HG03039 (cell line): ENCODE data around the gene BPTF.
"Not testable (repeated sequence)": the region's sequence is repeated elsewhere in the genome, so short reads cannot be mapped to it uniquely, and the experiment has no call there.

Source experiments
- ATAC-seq: cut with Tn5 transposase; IDR thresholded peaks from one replicate; pipeline ENCODE4 v1.9.1; 2021; ENCODE audit warnings: mild to moderate bottlenecking, moderate library complexity; ENCODE audit not compliant: unreplicated experiment

Gene BPTF

GRCh38 chr17:67833946-67834631, 8.8 kb downstream of the BPTF start:
- no peak for ATAC-seq

GRCh38 chr17:67834634-67835033, 9.3 kb downstream of the BPTF start:
- ATAC-seq = no peak

- no peak for ATAC-seq
Observed at GRCh38 chr17:67836205-67836987, 11.1 kb downstream of the BPTF start.

GRCh38 chr17:67837965-67838364, 12.7 kb downstream of the BPTF start:
- no peak for ATAC-seq

- no peak for ATAC-seq
Observed at GRCh38 chr17:67838538-67838937, 13.2 kb downstream of the BPTF start.

- ATAC-seq = no peak
Observed at GRCh38 chr17:67841992-67842391, 16.7 kb downstream of the BPTF start.

- no peak for ATAC-seq
Observed at GRCh38 chr17:67842648-67843047, 17.3 kb downstream of the BPTF start.

DNA sequence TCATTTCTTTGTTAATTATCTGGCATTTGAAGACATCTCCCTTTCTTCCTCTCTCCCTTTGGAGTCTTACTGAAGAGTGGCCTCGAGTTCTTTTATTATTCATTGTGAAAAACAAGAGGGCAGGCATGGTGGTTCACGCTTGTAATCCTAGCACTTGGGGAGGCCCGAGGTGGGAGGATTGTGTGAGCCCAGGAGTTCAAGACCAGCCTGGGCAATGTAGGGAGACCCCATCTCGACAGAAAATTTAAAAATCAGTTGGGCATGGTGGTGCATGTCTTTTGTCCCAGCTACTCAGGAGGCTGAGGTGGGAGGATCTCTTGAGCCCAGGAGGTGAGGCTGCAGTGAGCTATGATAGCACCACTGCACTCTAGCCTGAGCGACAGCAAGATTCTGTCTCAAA, 20.1 kb downstream of the BPTF start:
- ATAC-seq = no peak

- ATAC-seq = not testable (repeated sequence)
Observed at GRCh38 chr17:67848189-67848588, 22.9 kb downstream of the BPTF start.

DNA sequence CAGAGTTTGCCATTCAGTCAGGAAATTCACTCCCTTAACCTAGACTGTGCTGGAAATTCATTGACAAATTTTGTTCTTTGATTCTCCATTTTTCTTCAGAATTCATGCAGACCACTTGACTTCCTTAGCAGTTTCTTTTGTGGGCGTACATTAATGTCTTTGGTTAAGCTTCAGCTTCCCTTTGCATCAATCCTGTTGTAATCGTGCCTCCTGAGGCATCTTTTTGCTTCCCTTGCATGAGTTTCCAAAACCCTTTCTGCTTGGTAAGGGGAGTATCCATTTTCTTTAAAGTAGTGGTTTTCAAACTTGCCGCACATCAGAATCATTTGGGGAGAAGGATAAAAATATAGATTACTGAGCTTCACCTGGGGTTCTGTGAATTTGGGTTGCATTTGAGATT, 23.5 kb downstream of the BPTF start:
- ATAC-seq = not testable (repeated sequence)

- no peak for ATAC-seq
Observed at GRCh38 chr17:67850991-67851631, 25.8 kb downstream of the BPTF start.

DNA sequence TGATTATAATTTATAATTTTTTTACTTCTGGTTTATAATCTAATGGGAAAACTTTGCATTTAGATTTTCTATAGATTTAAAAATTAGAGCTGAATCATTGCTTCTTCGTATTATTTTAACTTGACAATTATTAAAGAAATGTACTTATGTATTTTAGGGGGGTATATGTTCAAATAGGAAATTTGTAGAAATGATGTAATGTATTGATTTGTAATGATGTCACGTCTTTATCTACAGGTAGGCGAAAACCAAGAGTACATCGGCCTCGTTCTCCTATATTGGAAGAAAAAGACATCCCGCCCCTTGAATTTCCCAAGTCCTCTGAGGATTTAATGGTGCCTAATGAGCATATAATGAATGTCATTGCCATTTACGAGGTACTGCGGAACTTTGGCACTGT, 28.4 kb downstream of the BPTF start:
- ATAC-seq = no peak

DNA sequence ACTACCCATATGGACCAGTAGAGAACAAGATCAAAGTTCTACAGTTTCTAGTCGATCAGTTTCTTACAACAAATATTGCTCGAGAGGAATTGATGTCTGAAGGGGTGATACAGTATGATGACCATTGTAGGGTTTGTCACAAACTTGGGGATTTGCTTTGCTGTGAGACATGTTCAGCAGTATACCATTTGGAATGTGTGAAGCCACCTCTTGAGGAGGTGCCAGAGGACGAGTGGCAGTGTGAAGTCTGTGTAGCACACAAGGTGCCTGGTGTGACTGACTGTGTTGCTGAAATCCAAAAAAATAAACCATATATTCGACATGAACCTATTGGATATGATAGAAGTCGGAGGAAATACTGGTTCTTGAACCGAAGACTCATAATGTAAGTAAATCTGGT, 29.1 kb downstream of the BPTF start:
- ATAC-seq = no peak

- ATAC-seq = no peak
Observed at GRCh38 chr17:67855504-67856324, 30.4 kb downstream of the BPTF start.

DNA sequence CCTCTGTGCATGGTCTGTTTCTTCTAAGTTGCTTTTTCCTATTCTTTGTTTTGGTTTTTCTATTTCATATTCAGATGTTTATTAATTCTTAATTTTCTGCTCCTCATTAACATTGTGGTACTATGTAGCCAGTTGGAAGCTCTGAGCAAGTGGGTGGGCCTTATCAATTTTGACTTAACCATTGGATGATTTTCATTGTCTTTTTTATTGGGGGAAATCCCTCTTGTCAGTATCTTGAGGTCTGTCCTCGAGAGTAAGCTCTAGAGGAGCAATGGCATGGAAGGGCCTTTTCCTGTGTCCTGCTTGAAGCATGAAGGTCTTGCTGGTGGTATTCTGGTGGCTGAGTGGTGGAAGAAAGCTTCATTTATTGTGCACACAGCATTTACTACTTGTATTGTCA, 31.1 kb downstream of the BPTF start:
- ATAC-seq = not testable (repeated sequence)

- no peak for ATAC-seq
Observed at GRCh38 chr17:67862614-67863217, 37.4 kb downstream of the BPTF start.

DNA sequence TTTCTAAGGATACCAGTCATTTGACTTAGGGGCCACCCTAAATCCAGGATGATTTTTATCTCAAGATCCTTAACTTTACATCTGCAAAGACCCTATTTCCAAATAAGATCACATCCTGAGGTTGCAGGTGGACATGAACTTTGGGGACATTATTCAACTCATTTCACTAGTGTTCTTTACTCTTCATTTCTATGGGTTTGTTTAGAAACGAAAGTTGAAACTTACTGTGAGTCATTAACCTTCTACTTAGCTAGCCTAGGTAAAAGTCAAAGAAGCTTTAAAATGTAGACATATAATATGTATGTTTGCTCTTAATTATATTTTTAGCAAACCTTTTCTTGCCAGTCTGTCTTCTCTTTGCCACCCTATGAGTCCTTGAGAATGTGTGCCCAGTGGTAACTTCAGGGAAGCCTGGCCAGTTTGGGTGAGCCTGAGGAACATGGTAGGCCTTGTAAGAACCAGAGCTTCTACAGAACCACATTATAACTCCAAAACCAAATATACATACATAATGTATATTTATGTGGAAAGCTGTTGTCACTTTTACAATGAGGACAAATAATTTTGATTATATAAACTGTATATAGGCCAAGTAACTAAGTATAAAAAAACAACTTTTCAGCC, 38.4 kb downstream of the BPTF start:
- no peak for ATAC-seq

DNA sequence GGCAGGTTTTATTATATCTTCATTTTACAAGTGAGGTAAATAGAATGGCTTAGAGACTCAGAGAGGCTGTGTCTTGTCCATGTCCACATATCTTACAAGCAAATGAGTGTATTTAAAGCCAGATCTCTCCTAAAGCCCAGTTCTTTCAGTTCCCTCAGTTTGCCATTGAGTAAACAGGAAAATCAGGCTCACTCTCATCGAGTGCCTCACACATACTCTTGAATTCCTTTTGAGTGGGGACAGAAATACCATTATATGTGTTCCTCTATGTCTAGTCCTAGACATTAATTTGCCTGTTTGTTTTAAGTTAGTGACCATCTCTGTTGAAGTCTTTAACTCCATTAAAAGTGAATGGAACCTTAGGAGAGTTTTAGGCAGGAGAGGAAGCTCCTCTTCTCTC, 40.1 kb downstream of the BPTF start:
- ATAC-seq = no peak

- no peak for ATAC-seq
Observed at GRCh38 chr17:67867591-67867990, 42.3 kb downstream of the BPTF start.

- ATAC-seq = no peak
Observed at GRCh38 chr17:67868176-67868575, 42.9 kb downstream of the BPTF start.
